PC-9 (cell line): ENCODE results near the gene USP21. TPM values are rescaled to one million over a fixed set of nuclear protein-coding genes. Genes with fewer than 3 reads are reported as not detected.

ENCODE experiments used
- BruUV-seq: library from RNA; stranded (reverse); fragments of 400-500 nt; replicated peaks from 2 replicates; lab custom pipeline; 2021; lab: Mats Ljungman, UMichigan
- CTCF ChIA-PET: fragments of 300-600 bp; sonication (Branson Sonifier 250); formaldehyde crosslinking; loops from one replicate; lab custom pipeline; 2022; ENCODE audit warnings: antibody characterized with exemption; lab: Charles Lee
- POLR2A ChIA-PET: fragments of 300-600 bp; sonication (Branson Sonifier 250); formaldehyde crosslinking; loops from one replicate; lab custom pipeline; 2022; ENCODE audit warnings: antibody characterized with exemption; ENCODE audit not compliant: unreplicated experiment; lab: Charles Lee
- DNase-seq, 2 experiments: peaks; one replicate each; pipeline versions ENCODE4 v3.0.0 to v3.0.0-alpha.2; 2015 to 2022; ENCODE audit warnings: mixed read lengths in 1 of 2
- H2AFZ ChIP-seq: fragments of 200-600 bp; sonication (generic); 2 replicates; pipeline ENCODE4 v1.8.1; 2017; ENCODE audit warnings: antibody characterized with exemption
- H3F3A ChIP-seq: fragments of 200-600 bp; sonication (generic); 2 replicates; pipeline ENCODE4 v1.8.1; 2017; ENCODE audit warnings: antibody characterized with exemption, mild to moderate bottlenecking, low read depth; ENCODE audit not compliant: insufficient read depth
- H3K27ac ChIP-seq: fragments of 200-600 bp; sonication (generic); 2 replicates; pipeline ENCODE4 v1.6.1; 2016; ENCODE audit warnings: mixed run types
- H3K27me3 ChIP-seq: fragments of 200-600 bp; sonication (generic); 2 replicates; pipeline ENCODE4 v1.6.1; 2016; ENCODE audit warnings: low read depth, mixed run types; ENCODE audit not compliant: insufficient read depth
- H3K36me3 ChIP-seq: fragments of 200-600 bp; sonication (generic); 2 replicates; pipeline ENCODE4 v1.6.1; 2016; ENCODE audit warnings: low read depth, mixed run types
- H3K4me1 ChIP-seq: fragments of 200-600 bp; sonication (generic); replicated peaks from 2 replicates; pipeline ENCODE4 v1.6.1; 2016; ENCODE audit warnings: mixed run types; ENCODE audit not compliant: insufficient read depth
- H3K4me2 ChIP-seq: fragments of 200-600 bp; sonication (generic); 2 replicates; pipeline ENCODE4 v1.6.1; 2017; ENCODE audit warnings: mixed run types
- H3K4me3 ChIP-seq: fragments of 200-600 bp; sonication (generic); 2 replicates; pipeline ENCODE4 v1.6.1; 2016; ENCODE audit warnings: mixed run types
- H3K79me2 ChIP-seq: fragments of 200-600 bp; sonication (generic); 2 replicates; pipeline ENCODE4 v1.6.1; 2017; ENCODE audit warnings: low read depth, mixed run types
- H3K9me2 ChIP-seq: fragments of 200-600 bp; sonication (generic); 2 replicates; pipeline ENCODE4 v1.8.1; 2017; ENCODE audit warnings: mild to moderate bottlenecking; ENCODE audit not compliant: insufficient read depth
- H3K9me3 ChIP-seq: fragments of 200-600 bp; sonication (generic); 2 replicates; pipeline ENCODE4 v1.8.1; 2016; ENCODE audit warnings: low read depth; ENCODE audit not compliant: insufficient read depth
- H4K20me1 ChIP-seq: fragments of 200-600 bp; sonication (generic); 2 replicates; pipeline ENCODE4 v1.8.1; 2017; ENCODE audit not compliant: insufficient read depth
- CTCF ChIP-seq: fragments of 200-600 bp; sonication (generic); conservative IDR thresholded peaks from 2 replicates; pipeline ENCODE4 v1.6.1; 2017; ENCODE audit warnings: mixed run types, antibody characterized with exemption, mild to moderate bottlenecking, moderate library complexity
- EZH2 ChIP-seq: fragments of 200-600 bp; sonication (generic); IDR thresholded peaks from 2 replicates; pipeline ENCODE4 v1.8.0; 2017; ENCODE audit warnings: antibody characterized with exemption, low read depth
- intact Hi-C: fragments of 100-400 bp; cut with micrococcal nuclease; formaldehyde crosslinking; loops from one replicate; pipeline ENCODE4 v1.10.0; 2022; ENCODE audit not compliant: unreplicated experiment
- total RNA-seq: library from RNA; stranded (reverse); gene quantifications from 2 replicates; pipeline ENCODE4 v1.2.3, GENCODE V29; 2021

USP21 gene
- total RNA-seq, 1 experiment from 2014 or later = 34.8 TPM

GRCh38 chr1:161188381-161188780 is 29.1 kb downstream of the USP21 start:
- intact Hi-C loops = no loop called here
- Histone ChIP-seq H3K27me3 (no peaks in the 10 kb centered on the region), H4K20me1 (no peaks in the 10 kb centered on the region), H3K27ac (no peak overlapping the region), H3K4me1 (no peaks in the 10 kb centered on the region), H3K9me3 (no peaks in the 10 kb centered on the region), H3K36me3 (no peaks in the 10 kb centered on the region), H3K9me2 (no peaks in the 10 kb centered on the region), H3F3A (no peaks in the 10 kb centered on the region), H2AFZ (no peak overlapping the region), H3K79me2 (no peaks in the 10 kb centered on the region), H3K4me2 (no peak overlapping the region), H3K4me3 (no peak overlapping the region)
- ChIA-PET POLR2A (no interaction called here), CTCF (interaction anchor here (0.7 kb wide), 1 partner anchor 12 kb away, joined by 3 read pairs; no protein-coding TSS in a partner anchor)
- DNase-seq = no peak
- no TSS peak for BruUV-seq
- TF ChIP-seq CTCF (no peak), EZH2 (no peak)

- no peak for TF ChIP-seq EZH2
- TF ChIP-seq CTCF = no peak
Measured at GRCh38 chr1:161189036-161189435, 29.7 kb downstream of the USP21 start.

GRCh38 chr1:161190962-161191521 is 31.7 kb downstream of the USP21 start:
- no peak for TF ChIP-seq CTCF
- no peak for TF ChIP-seq EZH2
- no peaks in the 10 kb centered on the region for H3K36me3 ChIP-seq
- H3K27ac ChIP-seq = no peak overlapping the region
- H4K20me1 ChIP-seq = no peaks in the 10 kb centered on the region
- H3K79me2 ChIP-seq = no peaks in the 10 kb centered on the region
- intact Hi-C loops = no loop called here
- no TSS peak for BruUV-seq
- no peaks in the 10 kb centered on the region for H3F3A ChIP-seq
- no peak overlapping the region for H3K4me2 ChIP-seq
- DNase-seq = no peak
- H3K4me1 ChIP-seq = no peaks in the 10 kb centered on the region
- H3K27me3 ChIP-seq = no peaks in the 10 kb centered on the region
- no peaks in the 10 kb centered on the region for H3K9me3 ChIP-seq
- no peaks in the 10 kb centered on the region for H3K9me2 ChIP-seq
- CTCF ChIA-PET = no interaction called here
- H2AFZ ChIP-seq = no peak overlapping the region
- POLR2A ChIA-PET = no interaction called here
- H3K4me3 ChIP-seq = no peak overlapping the region

More at GRCh38 chr1:161189036-161189435, 29.7 kb downstream of the USP21 start:
- H3K4me3 ChIP-seq = no peak overlapping the region
- no peak for DNase-seq
- H3K27ac ChIP-seq = no peak overlapping the region
- H3K36me3 ChIP-seq = no peaks in the 10 kb centered on the region
- no TSS peak for BruUV-seq
- POLR2A ChIA-PET = no interaction called here
- H3K9me2 ChIP-seq = no peaks in the 10 kb centered on the region
- no peaks in the 10 kb centered on the region for H3F3A ChIP-seq
- intact Hi-C loops = no loop called here
- H2AFZ ChIP-seq = no peak overlapping the region
- no peak overlapping the region for H3K4me2 ChIP-seq
- H3K9me3 ChIP-seq = no peaks in the 10 kb centered on the region
- H3K27me3 ChIP-seq = no peaks in the 10 kb centered on the region
- no peaks in the 10 kb centered on the region for H3K4me1 ChIP-seq
- CTCF ChIA-PET = interaction anchor here (0.7 kb wide), 1 partner anchor 13 kb away, joined by 3 read pairs; no protein-coding TSS in a partner anchor
- H3K79me2 ChIP-seq = no peaks in the 10 kb centered on the region
- no peaks in the 10 kb centered on the region for H4K20me1 ChIP-seq
